ENCODE measurements around the gene C11orf58. TPM values are rescaled to one million over a fixed set of nuclear protein-coding genes. Genes with fewer than 3 reads are reported as not detected.

The C11orf58 gene
- 105 TPM for total RNA-seq
- long read RNA-seq, transcript C11orf58-201 (5 exons, 2,049 nt), result major isoform, 118 of 126 reads
- long read RNA-seq, partial matches to known transcripts, result 0 of 126 reads
- long read RNA-seq, other reads (novel, unspliced or antisense), result 8 of 126 reads

GRCh38 chr11:16738193-16738946, at the start of gene C11orf58:
Gene C11orf58, plus strand, starts transcription at chr11:16738647. Its CDS starts 132 bp downstream, at chr11:16738779.
- H3K27ac ChIP-seq (replicated peaks), result peak within 1 kb of the TSS; percentile 94
- H3K4me1 ChIP-seq, result peaks cover 58% of the 10 kb centered on the region
- peaks cover 7% of the 10 kb centered on the region for H3K36me3 ChIP-seq
- no peaks in the 10 kb centered on the region for H3K9me3 ChIP-seq (replicated peaks)
- no peaks in the 10 kb centered on the region for H3K27me3 ChIP-seq (ENCODE audit: low read depth)
- TF ChIP-seq CTCF (IDR thresholded peaks at IDR 0.05; ENCODE audit: borderline replicate concordance), result no peak
- peak within 1 kb of the TSS; percentile 87 for H3K4me3 ChIP-seq
- intact Hi-C loops (cut with micrococcal nuclease), result no loop called here
- peak; percentile 95 for DNase-seq

DNA sequence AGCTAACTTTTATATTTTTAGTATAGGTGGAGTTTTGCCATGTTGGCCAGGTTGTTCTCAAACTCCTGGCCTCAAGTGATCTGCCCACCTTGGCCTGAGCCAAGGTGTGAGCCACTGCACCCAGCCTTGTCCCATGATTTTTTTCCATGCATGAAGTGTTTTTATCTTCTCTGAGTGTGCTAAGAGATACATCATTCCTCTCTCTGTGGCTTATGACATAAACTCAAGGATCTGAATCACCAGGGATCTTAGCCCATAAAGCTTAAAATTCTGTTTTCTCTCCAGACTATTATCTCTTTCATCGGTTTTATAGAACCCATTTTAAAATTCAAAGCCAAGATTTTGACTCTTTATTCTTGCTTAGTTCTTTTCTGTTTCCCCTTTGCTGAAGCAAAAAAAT, 48.4 kb upstream of the C11orf58 start:
- Histone ChIP-seq H3K27me3 (ENCODE audit: low read depth) (no peaks in the 10 kb centered on the region), H3K4me3 (no peak overlapping the region), H3K36me3 (no peaks in the 10 kb centered on the region), H3K27ac (replicated peaks) (no peak overlapping the region), H3K4me1 (peaks cover 3% of the 10 kb centered on the region), H3K9me3 (replicated peaks) (peaks cover 4% of the 10 kb centered on the region)
- no peak for DNase-seq
- intact Hi-C loops (cut with micrococcal nuclease), result no loop called here
- no peak for TF ChIP-seq CTCF (IDR thresholded peaks at IDR 0.05; ENCODE audit: borderline replicate concordance)

DNA sequence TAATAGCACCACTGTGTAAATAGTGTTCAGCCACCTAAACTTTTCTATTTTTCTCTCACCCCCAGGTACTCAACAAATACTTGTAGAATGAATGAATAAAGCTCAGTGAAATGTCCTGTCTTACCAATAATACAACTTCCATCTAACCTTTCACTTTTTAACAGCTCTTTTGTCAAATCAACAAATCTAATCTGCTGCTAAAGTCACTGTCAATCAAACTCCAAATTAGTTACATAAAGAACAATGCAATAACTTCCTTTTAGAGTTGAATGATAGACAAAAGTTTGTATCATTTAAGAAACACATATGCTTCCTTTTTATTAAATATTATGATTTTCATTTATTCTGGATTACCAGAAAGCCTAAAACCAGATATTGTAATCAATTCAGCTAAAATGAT, 34.7 kb upstream of the C11orf58 start:
- Histone ChIP-seq H3K36me3 (no peaks in the 10 kb centered on the region), H3K4me1 (no peaks in the 10 kb centered on the region), H3K9me3 (replicated peaks) (no peaks in the 10 kb centered on the region), H3K4me3 (no peak overlapping the region), H3K27me3 (ENCODE audit: low read depth) (no peaks in the 10 kb centered on the region), H3K27ac (replicated peaks) (no peak overlapping the region)
- intact Hi-C loops (cut with micrococcal nuclease), result no loop called here
- no peak for DNase-seq
- no peak for TF ChIP-seq CTCF (IDR thresholded peaks at IDR 0.05; ENCODE audit: borderline replicate concordance)

DNA sequence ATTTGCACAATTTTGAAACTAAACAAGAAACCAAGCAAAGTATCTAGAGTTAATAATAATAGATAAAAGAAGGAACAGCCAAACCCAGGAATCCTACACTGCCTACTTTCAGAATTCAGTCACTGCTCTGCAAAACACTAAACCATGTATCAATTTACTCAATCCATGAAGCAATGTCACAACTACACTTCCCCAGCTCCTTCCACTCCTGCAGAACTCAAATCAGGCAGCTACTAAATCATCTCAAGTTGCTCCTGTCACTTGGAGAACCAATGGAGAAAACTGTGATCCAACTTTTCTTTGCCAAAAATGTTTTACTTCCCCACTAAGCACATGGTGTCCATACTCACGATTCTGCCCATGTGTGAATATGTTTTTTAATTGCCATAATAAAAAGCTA, 24.9 kb upstream of the C11orf58 start:
- Histone ChIP-seq H3K4me3 (no peak overlapping the region), H3K9me3 (replicated peaks) (no peaks in the 10 kb centered on the region), H3K36me3 (no peaks in the 10 kb centered on the region), H3K4me1 (no peaks in the 10 kb centered on the region), H3K27ac (replicated peaks) (no peak overlapping the region), H3K27me3 (ENCODE audit: low read depth) (no peaks in the 10 kb centered on the region)
- no peak for DNase-seq
- no peak for TF ChIP-seq CTCF (IDR thresholded peaks at IDR 0.05; ENCODE audit: borderline replicate concordance)
- intact Hi-C loops (cut with micrococcal nuclease), result no loop called here

DNA sequence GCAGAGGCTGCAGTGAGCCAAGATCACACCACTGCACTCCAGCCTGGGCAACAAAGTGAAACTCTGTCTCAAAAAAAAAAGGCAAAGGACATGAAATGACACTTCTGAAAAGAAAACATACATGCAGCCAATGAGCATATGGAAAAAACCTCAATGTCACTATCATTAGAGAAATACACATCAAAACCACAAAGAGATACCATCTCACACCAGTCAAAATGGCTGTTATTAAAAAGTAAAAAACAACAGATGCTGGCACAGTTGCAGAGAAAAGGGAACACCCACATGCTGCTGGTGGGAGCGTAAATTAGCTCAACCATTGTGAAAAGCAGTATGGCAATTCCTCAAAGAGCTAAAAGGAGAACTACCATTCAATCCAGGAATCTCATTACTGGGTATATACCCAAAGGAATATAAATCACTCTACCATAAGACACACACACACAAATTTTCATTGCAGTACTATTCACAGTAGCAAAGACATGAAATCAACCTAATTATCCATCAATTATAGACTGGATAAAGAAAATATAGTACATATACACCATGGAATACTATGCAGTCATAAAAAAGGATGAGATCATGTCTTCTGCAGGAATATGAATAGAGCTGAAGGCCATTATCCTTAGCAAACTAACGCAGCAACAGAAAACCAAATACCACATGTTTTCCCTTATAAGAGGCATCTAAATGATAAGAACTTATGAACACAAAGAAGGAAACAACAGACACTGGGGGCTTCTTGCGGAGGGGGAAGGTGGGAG, 15.7 kb upstream of the C11orf58 start:
- no peaks in the 10 kb centered on the region for H3K27me3 ChIP-seq (ENCODE audit: low read depth)
- no peaks in the 10 kb centered on the region for H3K9me3 ChIP-seq (replicated peaks)
- no peak for TF ChIP-seq CTCF (IDR thresholded peaks at IDR 0.05; ENCODE audit: borderline replicate concordance)
- no peak overlapping the region for H3K27ac ChIP-seq (replicated peaks)
- DNase-seq, result no peak
- H3K4me3 ChIP-seq, result no peak overlapping the region
- H3K36me3 ChIP-seq, result no peaks in the 10 kb centered on the region
- no peaks in the 10 kb centered on the region for H3K4me1 ChIP-seq
- intact Hi-C loops (cut with micrococcal nuclease), result no loop called here

All from left ventricle myocardium inferior (tissue), 1 donor.